Daoy (cell line): Measurements from ENCODE around the gene TMEM129. TPM values are rescaled to one million over a fixed set of nuclear protein-coding genes. Genes with fewer than 3 reads are reported as not detected.

Experiments
- DNase-seq: peaks from one replicate; pipeline ENCODE4 v3.0.0-alpha.2; 2015; ENCODE audit warnings: low read depth
- total RNA-seq: library from RNA; depleted of rRNA; stranded (reverse); fragments of >200 nt; shearing (Covaris generic); gene quantifications from 2 replicates; pipeline ENCODE4 v1.2.3, GENCODE V29; 2014

TMEM129 gene
- total RNA-seq, 1 experiment from 2014 or later: 19.9 TPM

DNA sequence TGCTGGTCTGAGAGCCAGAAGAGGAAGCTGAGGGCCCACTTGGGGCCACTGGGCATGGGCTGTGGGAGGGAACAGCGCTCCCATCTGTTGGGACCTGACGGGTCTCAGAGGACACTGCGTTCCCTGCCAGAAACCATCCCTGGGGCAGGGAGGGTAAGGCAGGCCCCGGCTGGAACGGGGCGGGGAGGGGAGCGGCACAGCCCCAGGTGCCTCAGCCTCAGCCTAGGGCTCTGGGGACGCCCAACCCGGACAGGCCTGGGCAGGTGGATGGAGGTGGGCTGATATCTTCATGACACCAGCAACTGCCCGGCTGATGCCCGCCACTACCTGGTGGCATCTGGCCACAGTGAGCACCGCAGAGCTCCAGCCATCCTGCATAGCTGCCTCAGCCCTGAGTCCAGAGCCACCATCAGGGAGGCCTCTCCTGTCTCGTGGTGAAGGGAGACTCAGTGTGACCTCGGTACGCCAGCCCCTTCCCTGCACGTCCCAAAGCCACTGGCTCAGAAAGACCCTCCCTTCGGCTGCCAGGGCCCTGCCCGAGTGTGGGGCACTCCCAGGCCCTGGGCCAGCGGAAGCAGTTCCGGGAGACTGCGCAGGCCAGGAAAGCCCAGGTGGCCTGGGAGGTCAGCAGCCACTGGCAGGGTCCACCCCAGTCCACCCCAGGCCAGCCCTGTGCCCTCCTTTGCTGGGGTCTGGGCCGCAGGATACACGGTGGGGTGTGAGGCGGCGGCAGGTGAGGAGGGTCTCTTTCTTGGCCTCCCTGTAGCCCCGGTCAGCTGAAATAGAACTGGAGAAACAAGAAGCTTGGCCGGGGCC is 37.4 kb upstream of the TMEM129 start:
- DNase-seq: no peak

DNA sequence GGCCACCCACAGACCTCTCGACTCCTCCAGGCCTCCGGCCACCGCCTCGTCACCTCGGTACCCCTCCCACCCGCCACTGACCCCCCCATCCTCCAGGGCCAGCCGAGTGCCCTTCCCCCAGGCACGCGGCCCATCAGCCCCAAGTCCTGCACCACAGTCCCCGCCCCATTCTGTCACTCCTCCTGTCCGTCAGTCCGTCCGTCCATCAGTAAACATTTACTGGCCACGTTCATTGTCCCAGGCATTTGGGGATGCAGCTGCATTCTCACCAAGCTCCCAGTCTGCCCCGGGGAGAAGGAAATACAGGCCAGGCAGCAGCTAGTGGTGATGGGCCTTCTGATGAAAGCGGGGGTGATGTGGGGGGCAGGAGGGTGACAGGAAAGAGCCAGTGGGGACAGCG is 36.7 kb upstream of the TMEM129 start:
- no peak for DNase-seq

DNA sequence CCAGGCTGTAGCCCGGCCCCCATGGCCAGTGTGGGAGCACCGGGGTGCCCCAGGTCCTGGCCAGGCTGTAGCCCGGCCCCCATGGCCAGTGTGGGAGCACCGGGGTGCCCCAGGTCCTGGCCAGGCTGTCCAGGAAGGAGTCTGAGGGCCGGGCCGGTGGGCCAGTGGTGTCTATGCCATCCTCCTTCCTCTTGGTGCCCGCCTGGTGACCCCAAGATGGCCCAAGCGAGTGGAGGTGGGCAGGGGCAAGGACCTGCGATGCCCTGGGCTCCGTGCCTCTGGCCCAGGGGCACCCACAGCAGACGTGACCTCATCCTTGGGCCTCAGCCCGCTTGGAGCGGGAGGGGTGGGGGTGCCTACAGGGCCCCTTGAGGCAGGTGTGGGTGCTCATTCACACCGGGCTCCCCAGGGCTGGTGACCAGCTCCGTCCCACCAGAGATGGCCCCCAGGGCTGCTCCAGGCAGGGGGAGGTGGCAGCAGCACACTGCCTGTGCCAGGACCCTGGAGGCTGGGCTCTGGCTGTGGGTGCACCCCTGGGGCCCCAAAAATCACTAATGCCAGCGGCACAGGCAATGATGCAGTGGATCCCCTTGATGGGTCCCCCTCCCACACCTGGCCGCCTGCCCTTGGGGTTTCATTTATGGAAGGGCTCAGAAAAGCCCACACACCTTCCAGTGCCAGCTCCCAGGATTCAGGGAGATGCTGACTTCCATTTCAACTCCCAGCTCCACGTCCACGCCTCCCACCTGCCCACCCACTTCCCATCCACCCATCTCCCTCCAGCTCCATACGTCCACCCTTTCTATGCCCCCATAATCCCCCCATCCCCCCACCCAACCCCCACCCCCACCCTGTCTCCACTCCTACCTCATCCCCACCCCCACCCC is 36.0 kb upstream of the TMEM129 start:
- no peak for DNase-seq

DNA sequence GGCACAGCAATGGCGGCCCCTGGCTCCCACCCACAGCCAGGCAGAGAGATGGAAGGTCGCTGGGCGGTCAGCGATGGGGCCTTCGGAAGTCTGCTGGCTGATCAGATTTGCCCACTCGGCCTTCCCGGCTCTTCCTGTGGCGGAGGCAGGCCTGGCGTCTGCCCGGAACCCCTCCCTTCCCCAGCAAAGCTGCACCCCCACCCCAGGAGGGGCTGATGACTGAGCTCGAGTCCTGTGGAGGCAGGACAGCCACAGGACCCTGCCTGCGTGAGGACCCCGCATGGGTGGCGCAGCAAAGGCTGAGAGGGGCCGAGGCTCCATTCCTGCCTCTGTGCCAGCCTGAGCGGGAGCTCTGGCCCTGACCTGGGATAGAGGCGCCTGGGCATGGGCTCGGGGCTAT is 35.0 kb upstream of the TMEM129 start:
- DNase-seq: no peak

DNA sequence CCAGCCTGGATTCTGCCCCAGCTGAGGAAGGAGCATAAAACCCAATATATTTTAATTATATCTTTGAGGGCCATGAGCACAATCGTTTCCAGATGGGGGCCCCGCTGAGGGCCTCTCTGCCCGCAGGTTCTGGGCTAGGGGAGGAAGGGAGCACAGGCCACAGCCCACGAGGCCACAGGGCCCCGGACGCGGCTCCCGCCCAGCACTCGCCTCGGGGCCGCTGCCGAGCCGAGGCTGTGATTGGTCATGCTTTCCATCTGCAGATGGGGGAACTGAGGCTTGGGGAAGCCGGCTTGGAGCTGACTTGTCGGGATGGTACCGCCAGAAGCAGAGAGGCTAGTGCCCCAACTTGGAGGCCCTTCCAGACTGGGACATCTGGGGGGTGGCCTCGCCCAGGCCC is 34.2 kb upstream of the TMEM129 start:
- no peak for DNase-seq

DNA sequence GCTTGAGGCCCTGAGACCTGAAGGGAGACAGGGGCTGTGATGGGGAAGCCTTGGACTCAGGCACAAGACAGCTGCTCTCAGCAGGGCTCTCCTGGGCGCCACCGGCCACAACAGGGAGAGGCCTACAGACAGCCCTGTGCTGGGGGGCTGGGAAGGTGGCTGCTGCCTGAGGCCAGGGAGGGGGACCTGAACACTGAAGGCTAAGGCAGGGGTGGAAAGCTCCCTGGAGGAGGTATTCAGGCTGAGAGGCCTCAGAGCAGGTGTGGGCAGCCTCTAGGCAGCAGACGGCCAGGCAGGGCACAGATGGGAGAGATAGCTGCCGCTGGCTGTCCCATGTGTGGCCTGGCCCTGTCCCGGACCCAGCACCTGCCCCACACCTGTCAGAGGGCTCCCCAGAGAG is 33.2 kb upstream of the TMEM129 start:
- DNase-seq: no peak

DNA sequence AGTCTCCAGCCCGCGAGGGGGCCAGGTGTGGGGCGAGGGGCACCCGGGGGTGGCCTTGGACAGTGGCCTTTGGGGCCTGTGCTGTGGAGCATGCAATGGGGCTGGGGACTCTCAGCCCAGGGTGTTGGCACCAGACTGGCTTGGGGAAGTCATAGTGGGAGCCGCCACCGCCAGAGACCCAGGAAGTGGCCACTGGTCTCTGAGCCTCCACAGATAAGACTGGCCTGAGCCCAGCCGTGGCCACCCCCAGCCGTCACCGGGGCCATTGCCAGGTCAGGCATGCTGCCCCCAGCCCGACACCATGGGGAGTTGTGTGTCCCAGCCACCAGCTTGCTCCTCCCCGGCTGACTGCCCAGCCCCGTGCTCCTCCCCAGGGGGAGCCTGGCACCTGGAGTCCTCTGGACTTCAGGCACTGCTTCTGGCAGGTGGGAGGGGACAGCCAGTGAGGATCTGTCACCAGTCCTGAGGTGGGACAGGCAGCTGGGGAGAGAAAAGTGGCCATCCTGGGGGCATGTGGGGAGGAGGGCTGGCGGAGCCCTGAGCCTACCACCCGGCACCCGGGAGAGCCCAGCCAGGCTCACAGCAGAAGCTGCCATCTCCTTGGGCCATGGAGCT is 32.7 kb upstream of the TMEM129 start:
- DNase-seq: no peak

DNA sequence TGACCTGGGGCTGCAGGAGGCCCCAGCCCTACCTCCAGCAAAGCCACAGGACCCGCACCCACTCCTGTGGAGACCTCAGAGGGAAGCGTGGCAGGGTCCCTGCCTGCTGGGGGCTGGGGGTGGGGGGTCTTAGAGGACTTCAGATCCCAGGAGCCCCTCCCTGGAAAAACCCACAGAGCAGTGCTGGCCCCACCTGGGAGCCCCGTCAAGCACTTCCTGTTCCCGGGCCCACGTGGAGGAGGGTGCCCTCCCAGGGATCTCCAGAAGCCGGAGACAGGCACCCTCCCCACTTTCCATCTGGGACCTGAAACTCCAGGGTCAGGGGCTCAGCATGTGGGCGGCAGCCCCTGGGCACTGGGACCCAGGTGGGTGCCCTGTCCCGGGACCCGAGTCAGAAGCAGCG is 32.2 kb upstream of the TMEM129 start:
- no peak for DNase-seq

DNA sequence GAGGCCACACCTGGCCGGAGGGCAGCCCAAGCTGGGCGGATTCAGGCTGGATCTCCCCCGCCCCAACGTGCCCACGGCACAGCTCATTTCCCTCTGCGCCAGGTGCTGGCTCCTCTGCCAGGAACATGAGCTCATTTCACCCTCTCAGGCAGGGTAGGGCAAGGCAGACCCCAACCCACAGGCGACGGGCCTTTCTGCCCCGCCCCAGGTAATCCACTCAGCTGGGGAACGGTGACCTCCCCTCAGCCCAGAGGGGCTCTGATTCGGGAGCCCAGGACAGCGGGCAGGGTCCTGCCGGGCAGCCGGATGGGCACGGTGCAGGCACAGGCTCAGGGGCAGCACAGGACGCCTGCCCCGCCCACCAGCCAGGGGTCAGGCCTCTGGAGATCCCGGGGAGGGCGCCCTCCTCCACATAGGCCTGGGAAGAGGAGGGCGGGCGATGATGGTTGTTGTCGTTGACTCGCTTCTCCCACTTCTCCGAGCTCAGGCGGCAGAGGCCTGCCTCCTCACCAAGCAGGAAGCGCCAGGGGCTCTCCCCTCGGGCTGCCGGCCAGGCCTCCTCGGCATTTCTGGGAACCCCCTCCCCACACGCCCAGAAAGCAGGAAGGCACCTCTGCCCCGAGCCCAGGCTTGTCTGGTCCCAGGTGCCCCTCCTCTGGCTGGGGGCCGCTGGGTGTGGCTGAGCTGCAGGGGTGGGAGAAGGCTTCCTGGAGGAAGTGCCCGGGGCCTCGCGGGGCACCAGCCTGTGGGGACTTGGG is 31.3 kb upstream of the TMEM129 start:
- DNase-seq: peak; percentile 41

DNA sequence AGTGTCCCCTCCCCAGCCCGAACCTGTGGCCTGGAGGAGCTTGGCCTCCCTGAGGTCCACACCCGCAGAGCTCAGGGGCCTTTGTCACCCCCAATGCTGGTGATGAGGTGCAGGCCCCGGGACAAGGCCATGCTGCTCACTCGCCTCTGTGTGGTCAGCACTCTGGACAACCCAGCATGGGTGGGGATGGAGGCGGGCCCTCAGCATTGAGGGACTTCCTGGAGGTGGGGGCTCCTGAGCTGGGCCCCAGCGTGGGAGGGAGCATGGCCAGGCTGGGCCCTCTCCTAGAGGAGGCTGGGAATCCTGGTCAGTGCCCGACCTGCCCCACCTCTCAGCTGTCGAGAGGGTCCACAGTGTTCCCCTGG is 30.8 kb upstream of the TMEM129 start:
- no peak for DNase-seq

DNA sequence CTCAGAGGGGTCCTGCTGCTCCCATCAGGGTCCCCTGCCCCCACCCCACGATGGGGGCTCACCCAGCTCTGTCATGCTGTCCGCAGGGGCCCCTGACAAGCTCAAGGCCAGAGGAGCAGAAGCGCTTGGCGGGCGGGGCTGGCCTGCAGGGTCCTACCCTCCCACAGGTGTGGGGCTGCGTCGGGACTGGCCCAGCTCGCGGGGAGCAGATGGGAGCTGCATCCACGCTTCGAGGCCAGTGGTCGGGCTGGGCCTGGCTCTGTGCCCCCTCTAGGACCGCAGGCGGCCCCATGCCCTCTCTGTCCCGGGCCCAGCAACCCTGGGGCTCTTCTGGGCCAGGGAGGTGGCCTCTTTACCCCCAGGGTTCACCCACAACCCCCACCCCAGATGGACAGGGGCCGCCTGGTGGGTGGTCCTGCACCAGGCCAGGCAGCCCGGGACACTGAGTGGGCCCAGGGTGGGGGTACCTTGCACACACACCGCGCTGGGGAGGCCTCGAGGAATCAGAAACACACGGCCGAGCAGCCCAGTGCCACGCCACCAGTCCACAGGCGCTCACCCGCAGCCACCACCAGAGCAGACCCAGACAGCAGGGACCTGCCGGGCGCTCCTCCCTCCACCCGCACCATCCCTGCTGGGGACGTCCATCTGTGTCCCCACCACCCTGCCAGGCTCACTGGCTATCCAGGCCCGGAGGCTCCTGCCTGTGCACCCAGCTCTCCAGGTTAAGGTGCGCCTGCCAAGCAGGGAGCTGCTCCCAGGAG is 30.2 kb upstream of the TMEM129 start:
- no peak for DNase-seq

DNA sequence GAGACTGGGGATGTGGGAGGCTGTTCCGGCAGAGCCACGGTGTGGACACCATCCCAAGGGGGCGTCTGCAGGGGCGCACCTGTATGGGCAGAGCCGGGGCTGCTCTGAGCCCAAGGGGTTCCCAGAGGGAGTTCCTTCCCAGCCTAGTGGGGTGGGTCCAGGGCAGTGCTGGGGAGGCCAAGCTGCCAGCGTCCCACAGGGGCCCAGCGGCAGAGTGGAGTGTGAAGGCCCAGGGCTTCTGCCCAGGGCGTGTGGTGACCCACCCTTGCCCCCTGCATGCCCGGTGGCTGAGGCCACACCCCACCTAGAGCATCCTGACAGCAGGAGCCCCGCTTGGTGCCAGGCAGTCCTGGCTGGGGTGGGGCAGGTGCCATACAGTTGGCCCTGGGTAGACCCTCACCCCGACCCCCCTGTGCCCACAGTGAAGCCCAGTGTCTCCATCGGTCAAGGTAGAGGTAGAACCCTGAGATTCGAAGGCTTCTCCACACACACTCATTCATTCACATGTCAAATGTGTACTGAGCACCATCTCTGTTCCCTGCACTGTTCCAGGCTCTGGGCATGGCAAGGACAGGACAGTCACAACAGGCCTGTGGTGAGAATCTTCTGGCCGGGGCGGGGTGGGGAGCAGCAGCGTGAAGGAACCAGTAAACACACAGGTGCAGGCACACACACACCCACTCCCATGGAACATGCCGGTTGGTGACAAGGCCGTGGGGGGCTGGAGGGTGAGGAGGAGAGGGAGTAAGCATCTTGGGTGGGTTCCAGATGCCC is 29.4 kb upstream of the TMEM129 start:
- DNase-seq: no peak

DNA sequence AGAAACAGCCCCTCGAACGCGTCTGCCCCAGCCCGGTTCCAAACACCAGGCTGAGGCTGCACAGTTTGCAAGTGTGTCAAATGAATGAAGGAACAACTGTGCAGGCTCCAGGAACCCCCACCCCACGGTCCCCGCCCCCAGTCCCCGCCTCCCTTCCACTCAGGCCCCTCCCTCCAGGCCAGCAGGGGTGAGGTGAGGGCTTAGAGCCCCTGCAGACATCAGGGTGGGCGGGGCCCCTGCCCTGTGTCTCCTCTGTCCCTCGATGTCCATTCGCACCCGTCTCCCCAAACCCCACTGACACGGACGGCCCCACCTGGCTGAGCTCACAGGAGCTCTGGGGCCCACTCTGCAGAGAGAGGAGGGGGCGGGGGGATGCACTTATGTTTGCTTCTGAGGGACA is 28.7 kb upstream of the TMEM129 start:
- DNase-seq: no peak

DNA sequence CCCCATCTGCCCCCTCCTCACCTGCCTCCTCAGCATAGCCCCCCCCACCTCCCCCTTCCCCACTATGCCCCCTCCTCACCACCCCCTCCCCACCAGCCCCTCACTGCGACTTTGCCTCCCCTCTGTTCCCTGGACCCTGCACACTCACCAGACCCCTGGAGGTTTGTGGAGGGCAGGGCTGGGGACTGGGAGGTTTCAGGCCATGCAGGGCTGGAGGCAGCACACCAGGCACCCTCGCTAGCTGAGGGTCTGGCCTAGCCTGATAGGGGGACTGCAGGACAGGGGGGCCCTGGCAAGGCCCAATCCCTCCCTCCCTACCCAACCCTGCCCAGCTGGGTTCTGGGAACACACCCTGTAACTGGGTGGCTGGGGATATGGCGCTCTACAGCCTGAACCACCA is 28.2 kb upstream of the TMEM129 start:
- DNase-seq: no peak

DNA sequence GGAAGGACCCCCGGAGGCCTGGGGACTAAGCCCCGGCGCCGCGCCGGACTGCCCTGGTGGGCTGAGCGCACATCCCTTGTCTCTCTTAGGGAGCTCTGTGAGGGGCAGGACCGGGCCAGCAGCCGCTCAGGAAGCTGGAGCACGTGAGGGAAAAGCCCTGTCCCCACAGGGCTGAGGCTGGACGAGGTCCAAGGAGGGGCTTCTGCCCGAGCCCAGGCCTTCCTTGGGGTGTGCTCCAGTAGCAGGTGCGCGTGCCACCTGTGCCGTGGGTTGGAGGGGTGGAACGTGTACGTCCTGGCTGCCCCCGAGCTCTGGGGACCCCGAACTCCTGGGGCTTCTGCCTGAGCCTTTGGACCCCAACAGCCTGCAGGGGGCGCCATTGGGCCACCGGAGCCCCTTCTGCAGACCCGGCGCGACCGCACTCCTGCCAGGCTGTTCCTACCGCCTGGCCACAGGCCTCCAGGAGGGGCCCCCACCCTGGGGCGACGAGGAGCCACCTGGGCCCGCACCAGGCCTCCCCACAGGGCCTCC is 27.4 kb upstream of the TMEM129 start:
- peak; percentile 83 for DNase-seq

DNA sequence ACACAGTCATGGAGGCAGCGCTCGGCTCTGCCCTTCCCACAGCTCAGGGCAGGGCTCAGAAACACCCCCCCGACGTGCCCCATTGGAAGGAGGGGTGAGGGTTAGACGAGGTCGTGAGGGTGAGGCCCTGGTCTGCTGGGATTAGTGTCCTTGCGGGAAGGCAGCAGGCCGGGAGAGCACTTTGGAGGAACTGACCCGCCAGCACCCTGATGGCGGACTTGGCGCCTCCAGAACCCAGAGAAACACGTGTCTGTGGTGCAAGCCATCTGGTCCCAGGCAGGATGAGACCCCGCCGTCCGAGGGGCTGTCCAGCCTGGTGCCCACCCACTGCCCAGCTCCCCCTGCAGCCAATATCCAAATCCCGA is 26.5 kb upstream of the TMEM129 start:
- DNase-seq: no peak

DNA sequence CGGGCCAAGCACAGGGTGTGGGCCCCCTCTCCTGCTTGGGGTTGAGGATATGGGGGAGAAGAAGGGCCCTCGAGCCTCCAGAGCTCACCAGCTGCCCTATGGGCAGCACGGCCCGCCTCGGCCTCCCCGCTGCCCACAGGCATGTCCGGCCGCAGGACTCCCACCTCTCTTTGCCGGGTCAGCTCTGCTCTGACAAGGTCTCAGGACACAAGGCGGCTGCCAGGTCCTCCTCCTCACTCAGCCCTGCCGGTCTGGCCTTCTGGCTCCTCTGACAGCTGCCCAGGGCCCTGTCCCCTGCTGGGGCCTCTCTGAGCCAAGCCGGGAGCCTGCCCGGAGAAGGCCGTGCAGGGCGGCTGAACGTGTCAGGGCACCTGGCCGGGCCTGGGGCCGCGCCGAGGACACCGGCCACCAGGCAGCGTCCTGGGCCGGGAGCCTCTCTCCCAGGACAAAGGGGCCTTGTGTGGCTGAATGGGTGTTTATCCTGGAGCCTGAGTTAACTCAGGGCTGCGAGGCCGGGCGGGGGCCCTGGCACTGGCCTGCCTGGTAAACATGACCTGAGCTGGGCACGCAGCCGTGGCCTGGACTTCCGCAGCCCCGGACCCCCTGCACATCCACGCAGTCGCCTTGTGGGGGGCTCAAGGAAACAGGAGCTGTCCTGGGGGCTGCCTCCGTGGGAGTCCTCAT is 25.9 kb upstream of the TMEM129 start:
- no peak for DNase-seq

DNA sequence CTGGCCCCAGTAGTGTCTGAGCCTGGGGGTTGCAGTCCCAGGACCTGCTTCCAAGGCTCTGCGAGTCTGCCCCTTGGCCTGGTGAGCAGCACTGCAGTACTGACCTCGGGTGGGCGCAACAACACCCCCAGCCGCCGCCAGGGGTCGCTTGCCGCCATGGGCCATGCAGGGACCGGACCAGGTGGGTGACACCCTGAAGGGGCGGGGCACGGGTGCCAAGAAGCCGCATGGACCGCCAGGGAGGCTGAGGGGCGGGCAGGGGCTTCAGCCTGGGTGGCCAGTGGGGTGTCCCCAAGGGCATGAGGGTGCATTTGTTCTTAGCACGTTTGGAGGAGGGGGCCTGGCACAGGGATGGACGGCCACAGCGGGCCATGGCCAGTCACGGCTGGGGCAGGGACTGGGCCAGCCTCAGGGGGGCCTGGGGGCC is 25.2 kb upstream of the TMEM129 start:
- DNase-seq: peak; percentile 83

DNA sequence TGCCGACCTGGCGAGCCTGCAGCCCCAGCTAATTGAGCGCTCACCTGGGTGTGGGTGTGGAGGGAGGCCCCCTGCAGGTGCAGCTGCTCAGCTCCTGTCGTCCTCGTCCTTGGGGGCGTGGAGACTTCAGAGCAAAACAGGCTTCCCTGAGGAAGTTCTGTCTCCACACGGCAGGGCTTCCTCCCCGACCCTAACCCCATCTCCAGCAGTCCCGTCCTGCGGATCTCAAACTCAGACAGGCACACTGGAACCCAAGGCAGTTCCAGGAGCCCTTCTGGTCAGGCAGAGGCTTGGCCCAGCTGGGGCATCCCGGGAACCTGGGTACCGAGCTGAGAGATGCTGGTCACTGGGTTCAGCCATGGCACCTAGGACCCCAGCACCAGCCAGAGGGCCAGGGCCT is 24.6 kb upstream of the TMEM129 start:
- no peak for DNase-seq

DNA sequence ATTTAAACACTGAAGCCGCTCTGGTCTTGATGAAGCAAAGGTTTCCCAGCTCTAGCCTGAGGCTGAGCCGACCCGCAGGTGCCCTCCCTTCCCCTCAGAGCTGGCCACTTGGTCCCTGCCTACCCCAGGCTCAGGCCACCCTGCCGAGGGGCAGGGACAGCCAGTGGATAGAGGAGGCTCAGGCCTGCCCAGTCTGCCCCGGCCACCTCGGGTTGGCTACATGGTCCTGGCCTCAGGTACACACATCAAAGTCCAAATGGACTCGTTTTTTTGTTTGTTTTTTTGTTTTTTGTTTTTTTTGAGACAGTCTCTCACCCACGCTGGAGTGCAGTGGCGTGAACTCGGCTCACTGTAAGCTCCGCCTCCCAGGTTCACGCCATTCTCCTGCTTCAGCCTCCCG is 24.0 kb upstream of the TMEM129 start:
- DNase-seq: no peak
